Measurements from ENCODE around the gene LDLRAD4.

The LDLRAD4 gene

DNA sequence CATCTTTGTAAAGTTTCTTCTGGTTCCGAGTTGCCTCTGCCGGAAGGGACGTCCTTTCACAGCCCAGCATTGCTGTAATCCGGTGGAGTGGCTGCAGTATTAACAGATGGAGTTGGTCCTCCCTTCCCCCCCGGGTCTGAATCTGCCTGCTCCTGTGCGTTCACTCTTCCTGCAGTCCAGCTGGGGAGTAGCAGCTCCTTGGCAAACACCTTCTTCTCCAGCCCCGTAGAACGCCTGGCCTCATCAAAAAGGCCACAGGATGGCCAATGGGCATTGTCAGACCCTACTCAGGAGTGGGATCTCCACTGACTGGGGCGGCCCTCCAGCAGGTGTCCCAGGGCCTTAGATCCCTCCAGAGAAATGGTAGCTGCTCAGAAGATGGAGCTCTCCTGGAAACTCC lies 273.8 kb downstream of the LDLRAD4 start:
- Histone ChIP-seq H3K9ac (ENCODE audit: low read length) (no peak overlapping the region), H3K4me3 (ENCODE audit: insufficient read depth, low read length, poor library complexity, severe bottlenecking) (no peak overlapping the region), H3K79me2 (ENCODE audit: insufficient read depth, low read length) (no peaks in the 10 kb centered on the region), H3F3A (ENCODE audit: insufficient read depth) (no peaks in the 10 kb centered on the region), H4K20me1 (ENCODE audit: low read depth, low read length) (no peaks in the 10 kb centered on the region), H3K27ac (ENCODE audit: low read depth, low read length) (no peak overlapping the region), H3K4me2 (ENCODE audit: low read depth, low read length, poor library complexity, severe bottlenecking) (no peak overlapping the region), H3K9me3 (ENCODE audit: insufficient read depth, low read length) (no peaks in the 10 kb centered on the region), H3K27me3 (ENCODE audit: low read length) (no peaks in the 10 kb centered on the region), H2AFZ (ENCODE audit: low read depth, low read length, severe bottlenecking) (no peak overlapping the region), H3K9me2 (replicated peaks; ENCODE audit: insufficient read depth, low read length) (no peaks in the 10 kb centered on the region), H3K36me3 (ENCODE audit: low read length) (no peaks in the 10 kb centered on the region)
- TF ChIP-seq EZH2phosphoT487 (conservative IDR thresholded peaks at IDR 0.05; ENCODE audit: low read length), result no peak
- TF ChIP-seq, protein P1, sequence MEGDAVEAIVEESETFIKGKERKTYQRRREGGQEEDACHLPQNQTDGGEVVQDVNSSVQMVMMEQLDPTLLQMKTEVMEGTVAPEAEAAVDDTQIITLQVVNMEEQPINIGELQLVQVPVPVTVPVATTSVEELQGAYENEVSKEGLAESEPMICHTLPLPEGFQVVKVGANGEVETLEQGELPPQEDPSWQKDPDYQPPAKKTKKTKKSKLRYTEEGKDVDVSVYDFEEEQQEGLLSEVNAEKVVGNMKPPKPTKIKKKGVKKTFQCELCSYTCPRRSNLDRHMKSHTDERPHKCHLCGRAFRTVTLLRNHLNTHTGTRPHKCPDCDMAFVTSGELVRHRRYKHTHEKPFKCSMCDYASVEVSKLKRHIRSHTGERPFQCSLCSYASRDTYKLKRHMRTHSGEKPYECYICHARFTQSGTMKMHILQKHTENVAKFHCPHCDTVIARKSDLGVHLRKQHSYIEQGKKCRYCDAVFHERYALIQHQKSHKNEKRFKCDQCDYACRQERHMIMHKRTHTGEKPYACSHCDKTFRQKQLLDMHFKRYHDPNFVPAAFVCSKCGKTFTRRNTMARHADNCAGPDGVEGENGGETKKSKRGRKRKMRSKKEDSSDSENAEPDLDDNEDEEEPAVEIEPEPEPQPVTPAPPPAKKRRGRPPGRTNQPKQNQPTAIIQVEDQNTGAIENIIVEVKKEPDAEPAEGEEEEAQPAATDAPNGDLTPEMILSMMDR (IDR thresholded peaks at IDR 0.05; ENCODE audit: insufficient read depth, low read length, poor library complexity, severe bottlenecking), result no peak

DNA sequence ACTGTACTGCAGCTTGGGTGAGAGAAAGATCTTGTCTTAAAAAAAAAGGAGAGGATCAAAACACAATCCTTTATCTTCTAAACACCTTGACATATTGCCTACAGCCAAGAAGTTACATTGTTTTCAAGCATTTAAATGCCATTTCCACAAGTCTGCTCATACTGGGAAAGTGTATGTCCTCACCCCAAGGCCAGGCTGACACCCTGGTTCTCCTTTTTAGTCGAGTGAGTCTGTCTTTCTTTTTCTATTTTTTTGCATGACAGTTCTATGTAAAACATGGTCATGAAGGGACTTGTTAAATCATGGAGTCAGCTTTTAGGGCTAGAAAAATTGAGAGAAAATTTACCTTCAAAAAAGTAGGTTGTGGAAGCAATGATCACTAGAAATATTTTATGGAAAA lies 274.5 kb downstream of the LDLRAD4 start:
- no peaks in the 10 kb centered on the region for H3K9me3 ChIP-seq (ENCODE audit: insufficient read depth, low read length)
- no peaks in the 10 kb centered on the region for H3K79me2 ChIP-seq (ENCODE audit: insufficient read depth, low read length)
- no peaks in the 10 kb centered on the region for H3K27me3 ChIP-seq (ENCODE audit: low read length)
- no peak overlapping the region for H2AFZ ChIP-seq (ENCODE audit: low read depth, low read length, severe bottlenecking)
- no peak overlapping the region for H3K9ac ChIP-seq (ENCODE audit: low read length)
- no peak overlapping the region for H3K27ac ChIP-seq (ENCODE audit: low read depth, low read length)
- TF ChIP-seq EZH2phosphoT487 (conservative IDR thresholded peaks at IDR 0.05; ENCODE audit: low read length), result no peak
- TF ChIP-seq, protein P1 (IDR thresholded peaks at IDR 0.05; ENCODE audit: insufficient read depth, low read length, poor library complexity, severe bottlenecking), result no peak
- H3F3A ChIP-seq (ENCODE audit: insufficient read depth), result no peaks in the 10 kb centered on the region
- no peak overlapping the region for H3K4me3 ChIP-seq (ENCODE audit: insufficient read depth, low read length, poor library complexity, severe bottlenecking)
- no peaks in the 10 kb centered on the region for H3K36me3 ChIP-seq (ENCODE audit: low read length)
- no peaks in the 10 kb centered on the region for H3K9me2 ChIP-seq (replicated peaks; ENCODE audit: insufficient read depth, low read length)
- no peak overlapping the region for H3K4me2 ChIP-seq (ENCODE audit: low read depth, low read length, poor library complexity, severe bottlenecking)
- H4K20me1 ChIP-seq (ENCODE audit: low read depth, low read length), result no peaks in the 10 kb centered on the region

DNA sequence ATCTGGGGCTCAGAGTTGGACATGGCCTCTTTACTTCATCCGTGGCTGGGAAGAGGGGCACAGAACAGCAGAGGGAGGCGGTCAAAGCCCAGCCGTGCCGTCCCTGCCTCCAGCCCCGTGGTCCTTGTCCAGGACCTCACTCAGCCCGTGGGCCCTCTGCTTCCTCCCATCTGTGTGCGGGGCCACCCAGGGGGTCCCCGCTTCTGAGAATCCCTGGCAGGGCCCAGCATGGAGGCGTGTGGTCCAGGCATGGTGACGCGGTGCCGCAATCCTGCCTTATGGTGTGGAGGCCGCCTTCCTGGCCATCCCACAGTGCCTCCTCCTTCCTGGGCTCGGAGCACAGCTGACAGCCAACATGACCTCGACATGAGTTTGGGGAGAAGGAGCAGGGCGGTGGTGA lies 275.2 kb downstream of the LDLRAD4 start:
- H3K27ac ChIP-seq (ENCODE audit: low read depth, low read length), result no peak overlapping the region
- H3K9me2 ChIP-seq (replicated peaks; ENCODE audit: insufficient read depth, low read length), result no peaks in the 10 kb centered on the region
- no peaks in the 10 kb centered on the region for H3K36me3 ChIP-seq (ENCODE audit: low read length)

More for the DNA sequence above, 275.2 kb downstream of the LDLRAD4 start:
- TF ChIP-seq, protein P1 (IDR thresholded peaks at IDR 0.05; ENCODE audit: insufficient read depth, low read length, poor library complexity, severe bottlenecking), result no peak
- TF ChIP-seq EZH2phosphoT487 (conservative IDR thresholded peaks at IDR 0.05; ENCODE audit: low read length), result no peak
- H3K4me3 ChIP-seq (ENCODE audit: insufficient read depth, low read length, poor library complexity, severe bottlenecking), result no peak overlapping the region
- H3K9me3 ChIP-seq (ENCODE audit: insufficient read depth, low read length), result no peaks in the 10 kb centered on the region
- no peaks in the 10 kb centered on the region for H4K20me1 ChIP-seq (ENCODE audit: low read depth, low read length)
- no peak overlapping the region for H3K9ac ChIP-seq (ENCODE audit: low read length)
- no peaks in the 10 kb centered on the region for H3K27me3 ChIP-seq (ENCODE audit: low read length)
- no peak overlapping the region for H3K4me2 ChIP-seq (ENCODE audit: low read depth, low read length, poor library complexity, severe bottlenecking)
- H2AFZ ChIP-seq (ENCODE audit: low read depth, low read length, severe bottlenecking), result no peak overlapping the region
- no peaks in the 10 kb centered on the region for H3K79me2 ChIP-seq (ENCODE audit: insufficient read depth, low read length)
- H3F3A ChIP-seq (ENCODE audit: insufficient read depth), result no peaks in the 10 kb centered on the region

Data from SU-DHL-6 (cell line).